ENCODE data around the gene NPHP1.
"Not testable (repeated sequence)": the region's sequence is repeated elsewhere in the genome, so short reads cannot be mapped to it uniquely, and the experiment has no call there.

The NPHP1 gene

GRCh38 chr2:110170102-110170501 lies 34.7 kb downstream of the NPHP1 start:
- TF ChIP-seq CTCF (conservative IDR thresholded peaks at IDR 0.05; ENCODE audit: low read depth, low read length) = no peak
- Histone ChIP-seq H2AFZ (ENCODE audit: low read depth) (no peak overlapping the region), H3K4me3 (IDR thresholded peaks at IDR 0.05; ENCODE audit: insufficient read depth, low read depth, low read length) (no peak overlapping the region), H3K27ac (no peak overlapping the region), H3K27me3 (ENCODE audit: insufficient read depth, low read depth) (no peaks in the 10 kb centered on the region), H4K20me1 (ENCODE audit: insufficient read depth) (no peaks in the 10 kb centered on the region), H3K4me1 (ENCODE audit: low read depth, poor library complexity, severe bottlenecking) (peaks cover 26% of the 10 kb centered on the region), H3K36me3 (ENCODE audit: insufficient read depth) (no peaks in the 10 kb centered on the region), H3K9ac (no peak overlapping the region), H3K4me2 (no peak overlapping the region), H3K79me2 (ENCODE audit: insufficient read depth, low read depth) (no peaks in the 10 kb centered on the region)

DNA sequence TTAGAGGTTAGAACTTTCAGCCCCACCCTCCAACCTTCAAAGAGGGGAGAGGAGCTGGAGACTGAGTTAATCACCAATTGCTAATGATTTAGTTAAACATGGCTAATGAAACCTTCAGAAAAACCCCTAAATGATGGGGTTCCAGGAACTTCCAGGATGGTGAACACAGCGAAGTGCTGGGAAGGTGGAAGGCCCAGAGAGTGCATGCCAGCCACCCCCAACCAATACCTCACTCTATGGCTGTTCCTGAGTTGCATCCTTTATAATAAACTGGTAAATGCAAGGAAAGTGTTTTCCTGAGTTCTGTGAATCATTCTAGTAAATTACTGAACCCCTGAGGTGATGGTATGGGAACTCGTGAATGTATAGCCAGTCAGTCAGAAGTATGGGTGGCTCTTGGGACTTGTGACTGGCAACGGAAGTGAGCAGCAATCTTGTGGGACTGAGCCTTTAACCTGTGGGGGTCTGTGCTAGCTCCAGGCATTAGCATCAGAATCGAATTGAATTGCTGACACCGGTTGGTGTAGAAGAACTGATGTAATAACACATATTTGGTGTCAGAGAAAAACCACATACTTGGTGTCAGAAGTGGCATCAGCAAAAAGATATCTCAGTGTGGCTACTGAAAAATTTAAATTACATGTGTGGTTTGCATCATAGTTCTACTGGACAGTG lies 37.4 kb downstream of the NPHP1 start:
- Histone ChIP-seq H2AFZ (ENCODE audit: low read depth) (no peak overlapping the region), H4K20me1 (ENCODE audit: insufficient read depth) (no peaks in the 10 kb centered on the region), H3K27ac (no peak overlapping the region; the same call in 1 of the 2 replicates), H3K27me3 (ENCODE audit: insufficient read depth, low read depth) (no peaks in the 10 kb centered on the region), H3K79me2 (ENCODE audit: insufficient read depth, low read depth) (no peaks in the 10 kb centered on the region), H3K4me3 (IDR thresholded peaks at IDR 0.05; ENCODE audit: insufficient read depth, low read depth, low read length) (no peak overlapping the region), H3K4me2 (peak overlapping the region; percentile 10), H3K9ac (no peak overlapping the region), H3K4me1 (ENCODE audit: low read depth, poor library complexity, severe bottlenecking) (peaks cover 26% of the 10 kb centered on the region), H3K36me3 (ENCODE audit: insufficient read depth) (no peaks in the 10 kb centered on the region)
- TF ChIP-seq CTCF (conservative IDR thresholded peaks at IDR 0.05; ENCODE audit: low read depth, low read length) = no peak

DNA sequence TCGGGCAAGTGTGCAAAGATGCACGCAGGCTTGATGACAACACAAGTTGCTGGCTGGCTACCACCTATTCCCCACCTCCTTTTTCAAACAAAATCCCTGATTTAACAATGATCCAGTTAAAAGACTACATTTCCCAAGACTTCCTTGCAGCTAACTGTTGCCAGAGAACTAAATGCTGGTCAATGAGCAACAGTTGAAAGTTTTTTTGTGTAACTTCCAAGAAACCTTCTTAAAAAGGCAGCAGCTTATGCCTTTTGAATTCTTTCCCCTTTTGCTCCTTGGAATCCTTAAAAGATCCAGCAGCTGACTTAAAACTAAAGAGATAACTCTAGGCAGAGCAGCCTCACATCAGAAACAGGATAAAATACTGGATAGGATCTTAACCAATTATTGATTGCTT lies 38.5 kb downstream of the NPHP1 start:
- Histone ChIP-seq H3K36me3 (ENCODE audit: insufficient read depth) (no peaks in the 10 kb centered on the region), H3K4me2 (no peak overlapping the region), H3K4me3 (IDR thresholded peaks at IDR 0.05; ENCODE audit: insufficient read depth, low read depth, low read length) (no peak overlapping the region), H3K27ac (no peak overlapping the region), H3K4me1 (ENCODE audit: low read depth, poor library complexity, severe bottlenecking) (peaks cover 26% of the 10 kb centered on the region), H3K27me3 (ENCODE audit: insufficient read depth, low read depth) (no peaks in the 10 kb centered on the region), H3K9ac (no peak overlapping the region), H4K20me1 (ENCODE audit: insufficient read depth) (no peaks in the 10 kb centered on the region), H2AFZ (ENCODE audit: low read depth) (no peak overlapping the region), H3K79me2 (ENCODE audit: insufficient read depth, low read depth) (no peaks in the 10 kb centered on the region)
- TF ChIP-seq CTCF (conservative IDR thresholded peaks at IDR 0.05; ENCODE audit: low read depth, low read length) = no peak

- Histone ChIP-seq H3K4me3 (IDR thresholded peaks at IDR 0.05; ENCODE audit: insufficient read depth, low read depth, low read length) (no peak overlapping the region), H3K27me3 (ENCODE audit: insufficient read depth, low read depth) (no peaks in the 10 kb centered on the region), H4K20me1 (ENCODE audit: insufficient read depth) (no peaks in the 10 kb centered on the region), H3K9ac (no peak overlapping the region), H3K4me2 (no peak overlapping the region), H3K27ac (no peak overlapping the region), H3K4me1 (ENCODE audit: low read depth, poor library complexity, severe bottlenecking) (peaks cover 4% of the 10 kb centered on the region), H3K36me3 (ENCODE audit: insufficient read depth) (no peaks in the 10 kb centered on the region), H3K79me2 (ENCODE audit: insufficient read depth, low read depth) (no peaks in the 10 kb centered on the region), H2AFZ (ENCODE audit: low read depth) (0 out of 2 replicates have a peak overlapping the region, but pooled peaks have one; percentile 22)
- peak; percentile 56 for TF ChIP-seq CTCF (conservative IDR thresholded peaks at IDR 0.05; ENCODE audit: low read depth, low read length)
Observed at GRCh38 chr2:110157153-110157793, 47.5 kb downstream of the NPHP1 start.

GRCh38 chr2:110154828-110155227 lies 50.0 kb downstream of the NPHP1 start:
- H3K4me3 ChIP-seq (IDR thresholded peaks at IDR 0.05; ENCODE audit: insufficient read depth, low read depth, low read length); H3K27ac ChIP-seq; H3K9ac ChIP-seq; H3K36me3 ChIP-seq (ENCODE audit: insufficient read depth); H3K4me2 ChIP-seq; H4K20me1 ChIP-seq (ENCODE audit: insufficient read depth); H3K27me3 ChIP-seq (ENCODE audit: insufficient read depth, low read depth); H3K4me1 ChIP-seq (ENCODE audit: low read depth, poor library complexity, severe bottlenecking); H2AFZ ChIP-seq (ENCODE audit: low read depth); H3K79me2 ChIP-seq (ENCODE audit: insufficient read depth, low read depth): not testable (repeated sequence)

- not testable (repeated sequence) for H4K20me1 ChIP-seq (ENCODE audit: insufficient read depth); H3K4me1 ChIP-seq (ENCODE audit: low read depth, poor library complexity, severe bottlenecking); H3K27me3 ChIP-seq (ENCODE audit: insufficient read depth, low read depth); H3K4me2 ChIP-seq; H3K27ac ChIP-seq; H2AFZ ChIP-seq (ENCODE audit: low read depth); H3K36me3 ChIP-seq (ENCODE audit: insufficient read depth); H3K79me2 ChIP-seq (ENCODE audit: insufficient read depth, low read depth); H3K4me3 ChIP-seq (IDR thresholded peaks at IDR 0.05; ENCODE audit: insufficient read depth, low read depth, low read length); H3K9ac ChIP-seq
Observed at GRCh38 chr2:110154188-110154587, 50.6 kb downstream of the NPHP1 start.

Measured in KMS-11 (cell line).